ENCODE data around the gene LZTS2.

Gene LZTS2

DNA sequence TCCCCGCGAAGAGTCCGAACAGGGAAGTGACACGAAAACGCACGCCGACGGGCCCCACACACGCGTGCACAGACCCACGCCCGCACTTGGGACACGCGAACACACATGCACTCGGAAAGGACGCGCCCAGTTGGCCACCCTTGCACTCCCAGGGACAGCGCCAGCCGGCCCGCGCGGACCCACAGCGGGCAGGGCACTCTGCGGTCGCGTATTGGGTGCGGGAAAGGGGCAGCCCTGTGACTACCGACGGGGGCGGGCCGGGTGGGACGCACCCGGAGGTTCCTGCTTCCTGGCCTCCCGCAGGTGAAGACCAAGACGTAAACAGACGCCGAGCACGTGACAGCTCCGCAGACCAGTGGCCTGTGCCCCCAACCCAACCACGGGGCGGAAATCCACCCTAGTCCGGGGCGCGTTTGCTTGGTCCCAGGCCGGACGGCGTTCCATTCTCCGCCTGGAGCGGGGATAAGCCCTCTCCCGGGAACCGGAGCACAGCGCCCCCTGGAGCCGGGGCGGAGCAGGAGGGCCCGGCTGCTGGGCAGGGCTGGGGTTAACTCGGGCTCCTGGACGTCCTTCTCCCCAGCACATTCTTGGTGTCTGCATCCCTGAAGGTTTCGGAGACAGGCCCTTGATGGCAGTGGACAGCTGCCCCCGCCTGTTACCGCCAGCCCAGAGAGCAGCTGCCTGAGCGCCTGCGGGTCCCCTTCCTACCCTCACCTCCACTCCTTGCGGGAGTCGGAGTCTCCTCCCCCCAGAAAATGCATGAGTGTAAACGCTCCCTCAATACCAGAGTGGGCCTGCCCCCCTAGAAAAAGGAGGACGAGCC lies 2.0 kb upstream of the LZTS2 start:
- Histone ChIP-seq H3K4me1 (ENCODE audit: insufficient read depth, low read length) (peaks cover 32% of the 10 kb centered on the region), H2AFZ (ENCODE audit: low read depth, low read length) (no peak overlapping the region), H3K36me3 (ENCODE audit: insufficient read depth, low read length) (peaks cover 11% of the 10 kb centered on the region), H3K4me3 (ENCODE audit: low read length) (peak overlapping the region; percentile 90), H3K27me3 (ENCODE audit: insufficient read depth, low read length) (no peaks in the 10 kb centered on the region), H3K9me3 (ENCODE audit: low read length) (no peaks in the 10 kb centered on the region)

- Histone ChIP-seq H3K4me1 (ENCODE audit: insufficient read depth, low read length) (peaks cover 32% of the 10 kb centered on the region), H2AFZ (ENCODE audit: low read depth, low read length) (peak overlapping the region; percentile 7), H3K4me3 (ENCODE audit: low read length) (peak overlapping the region; percentile 90), H3K27me3 (ENCODE audit: insufficient read depth, low read length) (no peaks in the 10 kb centered on the region), H3K9me3 (ENCODE audit: low read length) (no peaks in the 10 kb centered on the region), H3K36me3 (ENCODE audit: insufficient read depth, low read length) (peaks cover 15% of the 10 kb centered on the region)
Observed at GRCh38 chr10:100998183-100998990, 1.2 kb upstream of the LZTS2 start.

DNA sequence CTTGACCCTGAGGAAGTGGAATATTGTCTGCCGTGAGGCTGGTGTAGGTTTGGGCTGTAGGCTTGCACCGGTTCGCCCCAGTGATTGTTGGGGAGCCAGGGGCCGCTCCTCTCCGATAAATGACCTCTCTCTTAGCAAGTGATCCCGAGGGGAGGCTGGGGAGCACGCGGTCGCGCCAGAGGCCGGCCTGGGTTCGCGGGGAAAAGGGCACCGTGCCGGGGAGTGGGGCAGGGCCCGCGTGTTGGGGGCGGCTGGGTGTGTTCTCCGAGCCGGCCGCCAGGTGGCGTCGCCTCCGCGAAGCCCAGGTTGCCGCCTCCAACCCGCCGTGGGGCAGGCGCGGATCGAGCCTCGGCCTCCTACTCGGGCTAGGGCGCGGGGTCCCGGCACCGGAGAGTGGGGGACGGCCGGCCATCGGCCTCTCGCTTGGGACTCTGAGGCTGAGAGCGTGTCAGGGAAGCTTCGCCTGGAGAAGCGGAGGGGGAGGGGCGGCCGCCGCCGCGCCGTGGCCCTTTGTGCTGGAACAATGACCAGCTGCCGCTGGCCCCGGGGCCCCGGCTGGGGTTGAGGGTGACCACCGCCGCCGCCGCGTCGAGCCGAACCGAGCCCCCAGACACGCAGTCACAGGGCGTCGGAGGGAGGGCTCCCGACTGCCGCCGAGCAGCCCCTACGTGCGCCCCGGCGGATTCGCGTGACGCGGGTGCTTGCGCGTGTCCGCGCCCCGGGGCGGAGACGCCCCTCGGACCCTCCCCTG lies 442 bp upstream of the LZTS2 start:
- Histone ChIP-seq H3K4me1 (ENCODE audit: insufficient read depth, low read length) (peaks cover 32% of the 10 kb centered on the region), H3K27me3 (ENCODE audit: insufficient read depth, low read length) (no peaks in the 10 kb centered on the region), H3K36me3 (ENCODE audit: insufficient read depth, low read length) (peaks cover 15% of the 10 kb centered on the region), H3K9me3 (ENCODE audit: low read length) (no peaks in the 10 kb centered on the region), H2AFZ (ENCODE audit: low read depth, low read length) (peak overlapping the region; percentile 7), H3K4me3 (ENCODE audit: low read length) (peak overlapping the region; percentile 90)

- Histone ChIP-seq H2AFZ (ENCODE audit: low read depth, low read length) (no peak overlapping the region), H3K9me3 (ENCODE audit: low read length) (no peaks in the 10 kb centered on the region), H3K4me3 (ENCODE audit: low read length) (peak overlapping the region; percentile 90), H3K4me1 (ENCODE audit: insufficient read depth, low read length) (peaks cover 32% of the 10 kb centered on the region), H3K36me3 (ENCODE audit: insufficient read depth, low read length) (peaks cover 23% of the 10 kb centered on the region), H3K27me3 (ENCODE audit: insufficient read depth, low read length) (no peaks in the 10 kb centered on the region)
Observed at GRCh38 chr10:101000127-101000914, 713 bp downstream of the LZTS2 start.

- H3K27me3 ChIP-seq (ENCODE audit: insufficient read depth, low read length): no peaks in the 10 kb centered on the region
Observed at GRCh38 chr10:101000915-101001658, 1.5 kb downstream of the LZTS2 start.

GRCh38 chr10:101001659-101002035 lies 2.0 kb downstream of the LZTS2 start:
- H3K36me3 ChIP-seq (ENCODE audit: insufficient read depth, low read length): peaks cover 35% of the 10 kb centered on the region
- H3K9me3 ChIP-seq (ENCODE audit: low read length): no peaks in the 10 kb centered on the region
- H3K4me3 ChIP-seq (ENCODE audit: low read length): peak overlapping the region; percentile 90
- H3K27me3 ChIP-seq (ENCODE audit: insufficient read depth, low read length): no peaks in the 10 kb centered on the region
- peaks cover 32% of the 10 kb centered on the region for H3K4me1 ChIP-seq (ENCODE audit: insufficient read depth, low read length)
- H2AFZ ChIP-seq (ENCODE audit: low read depth, low read length): no peak overlapping the region

More at GRCh38 chr10:101000915-101001658, 1.5 kb downstream of the LZTS2 start:
- Histone ChIP-seq H3K36me3 (ENCODE audit: insufficient read depth, low read length) (peaks cover 31% of the 10 kb centered on the region), H3K4me3 (ENCODE audit: low read length) (peak overlapping the region; percentile 90), H3K4me1 (ENCODE audit: insufficient read depth, low read length) (peaks cover 32% of the 10 kb centered on the region), H3K9me3 (ENCODE audit: low read length) (no peaks in the 10 kb centered on the region), H2AFZ (ENCODE audit: low read depth, low read length) (no peak overlapping the region)

DNA sequence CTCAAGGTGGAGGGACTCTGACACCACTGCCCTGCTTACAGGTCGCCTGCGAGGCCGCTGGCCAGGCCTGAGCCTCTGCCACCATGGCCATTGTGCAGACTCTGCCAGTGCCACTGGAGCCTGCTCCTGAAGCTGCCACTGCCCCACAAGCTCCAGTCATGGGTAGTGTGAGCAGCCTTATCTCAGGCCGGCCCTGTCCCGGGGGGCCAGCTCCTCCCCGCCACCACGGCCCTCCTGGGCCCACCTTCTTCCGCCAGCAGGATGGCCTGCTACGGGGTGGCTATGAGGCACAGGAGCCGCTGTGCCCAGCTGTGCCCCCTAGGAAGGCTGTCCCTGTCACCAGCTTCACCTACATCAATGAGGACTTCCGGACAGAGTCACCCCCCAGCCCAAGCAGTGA lies 2.8 kb downstream of the LZTS2 start:
- Histone ChIP-seq H3K36me3 (ENCODE audit: insufficient read depth, low read length) (peaks cover 41% of the 10 kb centered on the region), H3K4me3 (ENCODE audit: low read length) (no peak overlapping the region), H3K9me3 (ENCODE audit: low read length) (no peaks in the 10 kb centered on the region), H2AFZ (ENCODE audit: low read depth, low read length) (no peak overlapping the region), H3K27me3 (ENCODE audit: insufficient read depth, low read length) (no peaks in the 10 kb centered on the region), H3K4me1 (ENCODE audit: insufficient read depth, low read length) (peaks cover 32% of the 10 kb centered on the region)

DNA sequence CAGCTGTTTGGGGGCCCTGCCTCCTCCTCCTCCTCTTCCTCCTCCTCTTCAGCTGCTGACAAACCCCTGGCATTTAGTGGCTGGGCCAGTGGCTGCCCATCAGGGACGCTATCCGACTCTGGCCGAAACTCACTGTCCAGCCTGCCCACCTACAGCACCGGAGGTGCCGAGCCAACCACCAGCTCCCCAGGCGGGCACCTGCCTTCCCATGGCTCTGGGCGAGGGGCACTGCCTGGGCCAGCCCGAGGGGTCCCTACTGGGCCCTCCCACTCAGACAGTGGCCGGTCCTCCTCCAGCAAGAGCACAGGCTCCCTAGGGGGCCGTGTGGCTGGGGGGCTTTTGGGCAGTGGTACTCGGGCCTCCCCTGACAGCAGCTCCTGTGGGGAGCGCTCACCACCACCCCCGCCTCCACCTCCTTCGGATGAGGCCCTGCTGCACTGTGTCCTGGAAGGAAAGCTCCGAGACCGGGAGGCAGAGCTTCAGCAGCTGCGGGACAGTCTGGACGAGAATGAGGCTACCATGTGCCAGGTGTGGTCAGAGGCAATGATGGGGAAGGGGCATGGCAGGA lies 4.1 kb downstream of the LZTS2 start:
- no peak overlapping the region for H2AFZ ChIP-seq (ENCODE audit: low read depth, low read length)
- no peaks in the 10 kb centered on the region for H3K9me3 ChIP-seq (ENCODE audit: low read length)
- H3K36me3 ChIP-seq (ENCODE audit: insufficient read depth, low read length): peaks cover 41% of the 10 kb centered on the region
- H3K27me3 ChIP-seq (ENCODE audit: insufficient read depth, low read length): no peaks in the 10 kb centered on the region
- H3K4me1 ChIP-seq (ENCODE audit: insufficient read depth, low read length): peaks cover 19% of the 10 kb centered on the region
- no peak overlapping the region for H3K4me3 ChIP-seq (ENCODE audit: low read length)

DNA sequence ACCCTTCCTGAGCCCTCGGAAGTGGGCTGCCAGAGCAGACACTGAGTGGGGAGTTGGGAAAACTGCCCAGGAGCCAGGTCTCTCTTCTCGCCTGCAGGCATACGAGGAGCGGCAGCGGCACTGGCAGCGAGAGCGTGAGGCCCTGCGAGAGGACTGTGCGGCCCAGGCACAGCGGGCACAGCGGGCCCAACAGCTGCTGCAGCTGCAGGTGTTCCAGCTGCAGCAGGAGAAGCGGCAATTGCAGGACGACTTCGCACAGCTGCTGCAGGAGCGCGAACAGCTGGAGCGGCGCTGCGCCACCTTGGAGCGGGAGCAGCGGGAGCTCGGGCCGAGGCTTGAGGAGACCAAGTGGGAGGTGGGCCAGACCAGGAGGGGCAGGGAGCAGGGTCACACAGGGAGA lies 5.8 kb downstream of the LZTS2 start:
- no peak overlapping the region for H2AFZ ChIP-seq (ENCODE audit: low read depth, low read length)
- H3K4me3 ChIP-seq (ENCODE audit: low read length): no peak overlapping the region
- H3K36me3 ChIP-seq (ENCODE audit: insufficient read depth, low read length): peaks cover 41% of the 10 kb centered on the region
- H3K27me3 ChIP-seq (ENCODE audit: insufficient read depth, low read length): no peaks in the 10 kb centered on the region
- peaks cover 16% of the 10 kb centered on the region for H3K4me1 ChIP-seq (ENCODE audit: insufficient read depth, low read length)
- H3K9me3 ChIP-seq (ENCODE audit: low read length): no peaks in the 10 kb centered on the region

DNA sequence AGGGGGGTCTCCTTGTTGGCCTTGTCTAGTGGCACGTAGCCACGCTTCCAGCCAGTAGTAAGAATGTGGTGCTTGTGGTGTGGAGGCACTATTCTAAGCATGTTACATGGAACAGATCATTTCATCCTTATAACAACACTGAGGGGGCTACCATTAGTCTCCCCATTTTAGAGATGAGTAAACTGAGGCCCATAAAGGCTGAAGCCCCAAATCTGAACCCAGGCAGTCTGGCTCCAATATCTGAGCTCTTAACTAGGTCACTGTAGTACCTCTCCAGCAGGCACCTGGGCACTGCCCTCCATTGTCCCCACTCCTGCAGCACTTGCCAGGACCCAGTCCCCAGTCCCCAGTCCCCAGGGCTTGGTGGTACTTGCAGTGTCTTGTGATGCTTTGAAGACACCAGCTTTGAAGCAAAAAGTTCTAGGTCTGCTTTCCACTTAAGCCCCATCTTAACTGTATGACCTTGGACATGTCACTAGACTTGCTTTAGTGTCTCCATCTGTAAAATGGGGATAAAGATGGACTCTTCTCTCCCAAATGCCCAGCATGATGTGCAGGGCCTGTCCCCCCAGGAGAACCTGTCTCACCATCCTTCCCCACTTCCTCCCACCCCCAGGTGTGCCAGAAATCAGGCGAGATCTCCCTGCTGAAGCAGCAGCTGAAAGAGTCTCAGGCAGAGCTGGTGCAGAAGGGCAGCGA lies 6.4 kb downstream of the LZTS2 start:
- no peaks in the 10 kb centered on the region for H3K27me3 ChIP-seq (ENCODE audit: insufficient read depth, low read length)
- peaks cover 12% of the 10 kb centered on the region for H3K4me1 ChIP-seq (ENCODE audit: insufficient read depth, low read length)
- H3K9me3 ChIP-seq (ENCODE audit: low read length): no peaks in the 10 kb centered on the region
- peaks cover 41% of the 10 kb centered on the region for H3K36me3 ChIP-seq (ENCODE audit: insufficient read depth, low read length)
- no peak overlapping the region for H2AFZ ChIP-seq (ENCODE audit: low read depth, low read length)
- no peak overlapping the region for H3K4me3 ChIP-seq (ENCODE audit: low read length)

DNA sequence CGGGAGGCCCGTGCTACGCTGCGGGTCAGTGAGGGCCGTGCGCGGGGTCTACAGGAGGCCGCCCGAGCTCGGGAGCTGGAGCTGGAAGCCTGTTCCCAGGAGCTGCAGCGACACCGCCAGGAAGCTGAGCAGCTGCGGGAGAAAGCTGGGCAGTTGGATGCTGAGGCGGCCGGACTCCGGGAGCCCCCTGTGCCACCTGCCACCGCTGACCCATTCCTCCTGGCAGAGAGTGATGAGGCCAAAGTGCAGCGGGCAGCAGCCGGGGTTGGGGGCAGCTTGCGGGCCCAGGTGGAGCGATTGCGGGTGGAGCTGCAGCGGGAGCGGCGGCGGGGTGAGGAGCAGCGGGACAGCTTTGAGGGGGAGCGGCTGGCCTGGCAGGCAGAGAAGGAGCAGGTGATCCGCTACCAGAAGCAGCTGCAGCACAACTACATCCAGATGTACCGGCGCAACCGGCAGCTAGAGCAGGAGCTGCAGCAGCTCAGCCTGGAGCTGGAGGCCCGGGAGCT lies 7.0 kb downstream of the LZTS2 start:
- Histone ChIP-seq H3K4me1 (ENCODE audit: insufficient read depth, low read length) (peaks cover 6% of the 10 kb centered on the region), H3K36me3 (ENCODE audit: insufficient read depth, low read length) (peaks cover 41% of the 10 kb centered on the region), H3K27me3 (ENCODE audit: insufficient read depth, low read length) (no peaks in the 10 kb centered on the region), H3K9me3 (ENCODE audit: low read length) (no peaks in the 10 kb centered on the region), H2AFZ (ENCODE audit: low read depth, low read length) (no peak overlapping the region), H3K4me3 (ENCODE audit: low read length) (no peak overlapping the region)

All from neuron (in vitro differentiated cells).